Smooth muscle cell (in vitro differentiated cells): Measurements from ENCODE around the gene RBAK. TPM values are rescaled to one million over a fixed set of nuclear protein-coding genes. Genes with fewer than 3 reads are reported as not detected.

Experiments used
- DNase-seq: peaks from one replicate; lab custom pipeline; 2025; ENCODE audit not compliant: unreplicated experiment; lab: John Stamatoyannopoulos, UW
- H2AFZ ChIP-seq: fragments of 200-600 bp; sonication (generic); 2 replicates; pipeline ENCODE4 v1.6.0; 2016; ENCODE audit warnings: antibody characterized with exemption, low read depth, mild to moderate bottlenecking
- H3F3A ChIP-seq: fragments of 200-600 bp; sonication (generic); 2 replicates; pipeline ENCODE4 v1.6.0; 2017; ENCODE audit warnings: antibody characterized with exemption, low read depth
- H3K27ac ChIP-seq: fragments of 200-600 bp; sonication (generic); 2 replicates; pipeline ENCODE4 v1.5.1; 2016; ENCODE audit warnings: low read depth, mild to moderate bottlenecking
- H3K27me3 ChIP-seq: fragments of 200-600 bp; sonication (generic); 2 replicates; pipeline ENCODE4 v1.6.1; 2016; ENCODE audit warnings: low read depth, mild to moderate bottlenecking
- H3K36me3 ChIP-seq: fragments of 200-600 bp; sonication (generic); 2 replicates; pipeline ENCODE4 v1.5.1; 2016; ENCODE audit warnings: low read depth
- H3K4me1 ChIP-seq: fragments of 200-600 bp; sonication (generic); 2 replicates; pipeline ENCODE4 v1.5.1; 2016; ENCODE audit warnings: low read depth
- H3K4me2 ChIP-seq: fragments of 200-600 bp; sonication (generic); 2 replicates; pipeline ENCODE4 v1.6.0; 2016; ENCODE audit warnings: mild to moderate bottlenecking
- H3K4me3 ChIP-seq: fragments of 200-600 bp; sonication (generic); 2 replicates; pipeline ENCODE4 v1.5.1; 2016; ENCODE audit warnings: mild to moderate bottlenecking
- H3K79me2 ChIP-seq: fragments of 200-600 bp; sonication (generic); 2 replicates; pipeline ENCODE4 v1.6.0; 2016; ENCODE audit warnings: low read depth, mild to moderate bottlenecking
- H3K9ac ChIP-seq: fragments of 200-600 bp; sonication (generic); 2 replicates; pipeline ENCODE4 v1.6.0; 2016; ENCODE audit warnings: low read depth
- H3K9me3 ChIP-seq: fragments of 200-600 bp; sonication (generic); replicated peaks from 2 replicates; pipeline ENCODE4 v1.5.1; 2016; ENCODE audit warnings: low read depth
- H4K20me1 ChIP-seq: fragments of 200-600 bp; sonication (generic); 2 replicates; pipeline ENCODE4 v1.6.0; 2016; ENCODE audit warnings: low read depth
- CTCF ChIP-seq: fragments of 200-600 bp; sonication (generic); IDR thresholded peaks from 2 replicates; pipeline ENCODE4 v1.5.1; 2017; ENCODE audit warnings: borderline replicate concordance, mild to moderate bottlenecking, antibody characterized with exemption; ENCODE audit not compliant: insufficient read depth, poor library complexity, severe bottlenecking
- WGBS: methylation state at CpG from one replicate; pipeline ENCODE4 v1.1.7; 2016; ENCODE audit warnings: low lambda C conversion rate; 5-methylcytosine and 5-hydroxymethylcytosine counted together
- polyA plus RNA-seq: library from polyadenylated mRNA; unstranded; fragments of >200 nt; fragmentation: Nextera tagmentation; extraction: Ambion mirVana; gene quantifications from 2 replicates; pipeline ENCODE4 v1.2.1, GENCODE V29; 2016
- small RNA-seq: library from RNA; depleted of rRNA; stranded (forward); fragments of <200 nt; gene quantifications from one replicate; pipeline ENCODE3, GENCODE V24; 2014
- total RNA-seq: library from RNA; depleted of rRNA; stranded (reverse); fragments of >200 nt; gene quantifications from 2 replicates; pipeline ENCODE4 v1.2.3, GENCODE V29; 2014

The RBAK gene
- total and polyA plus RNA-seq, 2 experiments from 2014 or later, result 2.6 to 13.1 TPM

GRCh38 chr7:5117095-5117970 lies 71.7 kb downstream of the RBAK start:
- no peaks in the 10 kb centered on the region for H3K27me3 ChIP-seq
- no peak overlapping the region for H2AFZ ChIP-seq
- no peak overlapping the region for H3K27ac ChIP-seq
- no peaks in the 10 kb centered on the region for H3K9me3 ChIP-seq
- H4K20me1 ChIP-seq, result no peaks in the 10 kb centered on the region
- no peaks in the 10 kb centered on the region for H3K36me3 ChIP-seq
- no peak for DNase-seq
- no peak overlapping the region for H3K9ac ChIP-seq
- H3K4me1 ChIP-seq, result no peaks in the 10 kb centered on the region
- no peak overlapping the region for H3K4me3 ChIP-seq
- no peak for TF ChIP-seq CTCF
- H3K4me2 ChIP-seq, result no peak overlapping the region
- H3F3A ChIP-seq, result no peaks in the 10 kb centered on the region
- WGBS, result 92% methylated on average over 55 of the region's 56 CpGs
- no peaks in the 10 kb centered on the region for H3K79me2 ChIP-seq

Small RNA genes lying within 50 kb of the gene (small RNA-seq; reads per million reads assigned to genes)
- 0.08 reads per million for gene AC092032.1

Other genes with a start within 250 kb of the RBAK start
- gene PAPOLB, start 183.8 kb upstream of the RBAK start, total RNA-seq, result 0.18 TPM in 1 of 2 replicates, not detected in the other
- gene PAPOLB, start 183.8 kb upstream of the RBAK start, polyA plus RNA-seq, result not detected in 2 replicates
- gene RADIL, start 162.1 kb upstream of the RBAK start, total RNA-seq, result 4.1 and 4.7 TPM in 2 replicates
- 8.0 and 10.7 TPM in 2 replicates for gene RADIL, start 162.1 kb upstream of the RBAK start, polyA plus RNA-seq
- gene MMD2, start 86.7 kb upstream of the RBAK start, total RNA-seq, result not detected in 2 replicates
- gene MMD2, start 86.7 kb upstream of the RBAK start, polyA plus RNA-seq, result not detected in 2 replicates
- 39.5 and 42.0 TPM in 2 replicates for gene WIPI2, start 144.4 kb downstream of the RBAK start, total RNA-seq
- 55.5 and 59.3 TPM in 2 replicates for gene WIPI2, start 144.4 kb downstream of the RBAK start, polyA plus RNA-seq
- gene SLC29A4, start 237.1 kb downstream of the RBAK start, total RNA-seq, result 3.7 and 7.9 TPM in 2 replicates
- gene SLC29A4, start 237.1 kb downstream of the RBAK start, polyA plus RNA-seq, result 16.6 TPM in 2 replicates